Activated CD4-positive, alpha-beta T cell treated with anti-CD3 and anti-CD28 coated beads for 24 hours (primary cell): Measurements from ENCODE around the gene COX19.
A peak's percentile ranks its signal among the peaks of the same experiment; 100 is the strongest.
"Not testable (repeated sequence)": the region's sequence is repeated elsewhere in the genome, so short reads cannot be mapped to it uniquely, and the experiment has no call there.

Experiments
- DNase-seq, 2 donors: peaks; one replicate each; pipeline ENCODE4 v3.0.0-alpha.2; 2020; ENCODE audit warnings: low read depth in 2 of 2

Gene COX19

GRCh38 chr7:924541-925231, 50.7 kb downstream of the COX19 start:
- DNase-seq, result peak in 1 of 2 donors; percentile 54

- DNase-seq, result not testable (repeated sequence)
These were observed 51.3 kb downstream of the COX19 start for GRCh38 chr7:924042-924441.

GRCh38 chr7:923108-924041, 52.0 kb downstream of the COX19 start:
- peak; percentile 87 to 89 for DNase-seq

GRCh38 chr7:922334-923107, 52.8 kb downstream of the COX19 start:
- DNase-seq, result peak in 1 of 2 donors; percentile 44

GRCh38 chr7:921581-922333, 53.6 kb downstream of the COX19 start:
- DNase-seq, result no peak

- DNase-seq, result no peak
These were observed 54.3 kb downstream of the COX19 start for GRCh38 chr7:921071-921461.

GRCh38 chr7:920351-921070, 54.8 kb downstream of the COX19 start:
- DNase-seq, result no peak

- no peak for DNase-seq
These were observed 55.4 kb downstream of the COX19 start for GRCh38 chr7:919924-920341.

GRCh38 chr7:919114-919442, 56.3 kb downstream of the COX19 start:
- no peak for DNase-seq

- no peak for DNase-seq
These were observed 56.8 kb downstream of the COX19 start for GRCh38 chr7:918441-919113.

- DNase-seq, result no peak
These were observed 57.3 kb downstream of the COX19 start for GRCh38 chr7:918118-918425.

GRCh38 chr7:917255-918117, 57.9 kb downstream of the COX19 start:
- no peak for DNase-seq

GRCh38 chr7:916291-916941, 58.9 kb downstream of the COX19 start:
- no peak for DNase-seq
